NCI-H1417 (cell line): Measurements from ENCODE around the gene KHK.
"Not testable (repeated sequence)": the region's sequence is repeated elsewhere in the genome, so short reads cannot be mapped to it uniquely, and the experiment has no call there.

ENCODE experiments used
- DNase-seq, 3 experiments: peaks; one replicate each; lab custom pipeline; 2025; lab: John Stamatoyannopoulos, UW

Gene KHK

GRCh38 chr2:27059141-27059820 lies 27.3 kb upstream of the KHK start:
- no peak for DNase-seq

DNA sequence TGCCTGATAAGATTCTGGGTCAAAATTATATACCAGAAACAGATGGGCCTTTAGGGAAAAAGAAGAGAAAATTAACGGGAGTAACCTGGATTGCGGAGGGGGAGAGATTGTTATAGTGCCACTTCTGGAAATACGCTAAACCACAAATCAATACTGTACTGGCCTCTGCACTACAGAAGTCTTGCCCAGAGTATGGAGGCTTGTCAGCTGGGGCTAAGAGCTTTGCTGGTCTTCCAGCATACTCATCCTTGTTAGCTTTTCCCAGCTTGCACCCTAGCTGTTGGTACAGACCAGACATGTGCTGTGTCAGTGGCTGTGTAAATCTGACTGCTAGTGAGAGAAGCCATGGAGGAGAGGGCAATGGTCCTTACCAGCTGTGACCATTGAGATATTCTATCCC lies 26.2 kb upstream of the KHK start:
- peak in 1 of 3 experiments; percentile 52 for DNase-seq

- DNase-seq: no peak
These were observed 21.4 kb upstream of the KHK start for GRCh38 chr2:27065128-27065527.

DNA sequence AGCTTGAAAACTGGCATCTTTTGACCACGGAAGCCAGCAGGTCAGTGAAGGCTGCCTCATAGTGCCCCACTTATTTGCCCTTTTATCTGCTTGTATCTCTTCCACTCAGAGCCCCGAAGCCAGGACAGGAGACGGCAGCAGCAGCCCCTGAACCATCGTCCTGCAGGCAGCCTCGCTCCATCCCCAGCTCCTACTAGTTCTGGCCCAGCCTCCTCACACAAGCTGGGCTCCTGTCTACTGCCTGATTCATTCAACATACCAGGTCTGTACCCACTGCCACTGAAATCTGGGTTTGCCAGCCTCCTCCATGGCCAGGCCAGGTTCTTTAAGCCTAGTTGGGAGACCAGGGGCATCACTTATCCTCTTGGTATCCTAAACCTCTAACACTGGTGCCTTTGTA lies 19.2 kb upstream of the KHK start:
- DNase-seq: no peak

DNA sequence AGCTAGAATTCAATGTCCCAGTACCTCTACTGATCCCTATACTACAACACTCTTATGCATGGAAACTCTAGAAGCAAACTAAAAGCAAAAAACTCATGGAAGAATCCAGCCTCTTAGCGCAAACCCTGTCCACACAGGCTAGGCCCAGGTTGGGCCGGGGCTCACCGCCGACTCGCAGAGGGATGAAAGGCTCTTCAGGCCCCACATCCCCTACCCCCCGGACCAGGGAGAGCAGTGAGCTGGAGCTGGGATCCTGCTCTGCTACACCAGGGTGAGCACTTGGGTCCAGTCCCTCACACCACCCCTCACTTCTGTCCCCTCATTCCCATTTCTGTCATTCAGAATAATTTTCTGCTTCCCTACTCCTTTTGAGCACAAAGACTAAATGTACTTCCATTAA lies 17.1 kb upstream of the KHK start:
- no peak for DNase-seq

DNA sequence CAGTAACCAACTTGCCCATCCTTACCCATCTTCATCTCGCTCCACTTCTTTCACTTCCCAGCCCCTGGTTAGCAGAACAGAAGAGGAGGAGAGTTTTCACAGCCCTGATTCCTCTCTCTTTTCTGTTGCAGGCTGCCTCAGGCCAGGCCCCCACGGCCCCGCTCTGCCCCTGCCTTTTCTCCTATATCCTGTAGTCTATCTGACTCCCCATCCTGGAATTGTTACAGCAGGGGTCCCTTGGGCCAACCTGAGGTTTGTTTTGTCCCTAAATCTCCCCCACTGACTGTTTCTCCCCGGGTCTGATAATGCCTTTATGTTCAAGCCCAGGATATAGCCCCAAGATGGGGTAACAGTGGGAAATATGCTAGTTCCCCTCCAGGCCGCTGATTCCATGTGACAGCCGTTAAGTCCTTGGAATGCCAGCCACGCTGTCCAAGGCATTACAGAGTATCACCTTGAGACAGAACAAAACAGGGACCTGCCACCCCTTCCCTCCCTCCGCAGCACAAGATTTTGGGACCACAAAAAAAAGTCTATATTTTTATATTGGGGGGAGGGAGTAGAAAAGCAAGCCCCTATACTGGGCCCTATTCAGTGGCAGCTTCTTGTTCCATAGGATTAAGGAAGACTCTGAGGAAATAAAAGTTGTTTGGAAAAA lies 16.5 kb upstream of the KHK start:
- DNase-seq: no peak

DNA sequence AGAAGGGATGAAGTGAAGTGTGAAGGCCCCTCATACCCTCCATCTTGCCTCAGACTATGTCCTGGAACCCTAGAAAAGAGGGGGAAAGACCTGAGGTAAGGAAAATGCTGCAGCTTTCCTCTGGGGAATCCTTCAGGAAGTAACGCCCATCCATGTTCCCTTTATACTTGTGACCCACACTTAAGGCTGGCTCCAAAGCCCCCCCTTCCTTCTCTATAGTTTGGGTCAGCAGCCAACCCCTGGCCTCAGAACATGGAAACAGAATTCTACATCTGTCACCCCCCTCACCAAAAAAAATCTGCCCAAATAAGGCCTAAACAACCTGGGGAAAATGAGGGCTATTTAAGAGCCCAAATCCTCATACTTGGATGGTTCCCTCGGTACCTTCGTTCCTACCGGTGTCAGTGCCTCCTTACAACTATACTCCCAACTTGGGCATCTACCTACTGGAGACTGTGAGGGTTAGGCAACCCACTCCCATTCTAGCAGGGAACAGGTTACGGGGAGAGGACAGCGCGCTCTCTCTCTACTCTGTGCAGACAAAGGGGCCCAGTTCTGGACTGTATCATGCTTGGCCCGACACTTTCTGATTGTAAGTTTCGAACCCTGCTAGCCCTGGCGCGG lies 15.8 kb upstream of the KHK start:
- DNase-seq: no peak

DNA sequence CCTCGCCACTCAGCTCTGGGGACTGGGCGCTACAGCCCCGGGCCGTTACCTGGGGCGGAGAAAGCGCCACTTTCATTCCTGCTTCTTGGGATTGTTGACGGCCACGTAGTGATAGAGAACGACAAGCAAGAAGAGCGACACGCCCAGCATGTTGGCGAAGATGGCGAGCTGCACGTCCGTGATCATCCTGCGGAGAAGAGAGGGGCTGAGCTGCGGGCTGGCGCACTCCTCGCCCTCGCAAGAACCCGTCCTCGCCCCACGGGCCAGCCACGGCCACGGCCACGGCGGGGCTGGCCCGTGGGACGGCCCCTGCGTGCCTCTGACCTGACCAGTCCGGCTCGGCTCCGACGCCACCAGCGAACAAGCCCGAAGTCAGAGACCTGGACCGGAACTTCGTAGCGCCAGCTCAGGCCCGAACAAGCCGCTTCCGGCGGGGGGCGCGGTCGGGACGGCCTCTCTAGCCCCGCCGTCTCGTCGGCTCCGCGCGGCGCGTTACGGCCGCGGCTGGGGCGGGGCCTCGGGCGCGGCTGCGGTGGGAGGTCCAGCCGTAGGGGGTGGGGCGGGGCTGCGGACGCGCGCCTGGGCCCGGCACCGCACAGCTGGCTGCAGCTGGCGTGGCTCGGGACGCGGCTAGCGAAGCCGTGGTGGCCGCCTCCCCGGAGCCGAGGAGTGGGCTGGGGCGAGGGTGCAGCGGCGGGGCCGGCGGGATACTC lies 15.1 kb upstream of the KHK start, which contains the start of gene OST4:
Gene OST4 (minus strand): TSS at position 378 of the 713 bp plus-strand sequence.
- DNase-seq: peak; percentile 93 to 98 (median 95)

DNA sequence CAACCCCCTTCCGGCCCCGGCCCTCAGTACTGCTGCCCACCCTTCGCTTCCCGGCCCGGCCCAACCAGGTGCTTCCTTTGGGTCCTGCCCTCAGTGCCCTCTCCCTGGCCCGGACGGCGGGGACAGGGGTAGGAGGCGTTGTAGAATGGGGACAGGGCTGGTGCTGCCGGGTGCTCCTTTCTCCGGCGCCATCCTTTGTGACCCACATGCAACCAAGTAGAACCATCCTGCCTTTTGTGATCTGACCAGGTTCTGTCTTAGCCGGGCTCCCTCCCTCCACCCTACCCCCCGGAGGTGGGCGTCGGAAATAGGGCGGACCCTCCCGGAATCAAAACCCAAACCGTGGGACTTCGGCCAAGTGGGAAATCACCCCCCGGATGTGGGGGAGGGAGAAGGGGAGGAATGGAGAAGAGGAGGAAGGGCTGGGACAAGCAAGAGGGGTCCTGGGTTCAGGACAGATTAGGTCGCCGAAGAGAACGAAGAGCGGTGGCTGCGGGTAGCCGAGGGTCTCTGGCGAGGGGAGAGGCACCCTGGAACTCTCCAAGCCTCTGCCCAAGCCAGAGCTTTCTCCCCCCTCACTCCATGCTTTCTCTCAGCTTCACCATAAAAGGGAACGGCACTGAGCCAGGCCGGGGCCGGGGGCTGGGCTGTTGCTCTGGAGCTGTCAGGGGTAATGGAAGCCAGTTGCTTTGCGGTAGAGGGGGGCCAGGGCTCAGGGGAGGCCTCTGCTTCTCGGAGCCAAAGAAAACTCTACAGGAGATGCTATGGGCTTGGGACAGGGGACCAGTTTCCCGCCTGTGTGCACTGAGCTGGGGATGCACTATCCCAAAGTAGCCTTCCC lies 14.4 kb upstream of the KHK start:
- DNase-seq: no peak

- no peak for DNase-seq
These were observed 13.7 kb upstream of the KHK start for GRCh38 chr2:27072920-27073319.

DNA sequence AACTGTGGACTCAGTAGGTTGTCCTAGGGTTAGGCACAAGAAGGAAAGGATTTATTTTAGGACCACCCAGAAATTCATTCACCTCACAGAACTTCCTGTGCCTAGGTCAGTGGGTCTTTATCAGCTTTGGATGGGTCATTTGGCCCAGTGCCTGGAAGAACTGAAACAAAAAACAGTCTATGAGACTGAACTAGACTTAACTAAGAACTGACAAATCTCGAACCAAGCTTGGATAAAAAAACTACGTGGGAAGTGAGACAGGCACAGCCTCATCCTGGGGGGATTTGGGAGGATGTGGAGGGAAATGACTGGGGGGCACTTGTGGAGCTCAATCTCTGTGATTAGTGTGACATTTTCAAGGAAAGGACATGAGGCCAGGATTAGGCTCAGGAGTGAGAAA lies 12.8 kb upstream of the KHK start:
- DNase-seq: no peak

DNA sequence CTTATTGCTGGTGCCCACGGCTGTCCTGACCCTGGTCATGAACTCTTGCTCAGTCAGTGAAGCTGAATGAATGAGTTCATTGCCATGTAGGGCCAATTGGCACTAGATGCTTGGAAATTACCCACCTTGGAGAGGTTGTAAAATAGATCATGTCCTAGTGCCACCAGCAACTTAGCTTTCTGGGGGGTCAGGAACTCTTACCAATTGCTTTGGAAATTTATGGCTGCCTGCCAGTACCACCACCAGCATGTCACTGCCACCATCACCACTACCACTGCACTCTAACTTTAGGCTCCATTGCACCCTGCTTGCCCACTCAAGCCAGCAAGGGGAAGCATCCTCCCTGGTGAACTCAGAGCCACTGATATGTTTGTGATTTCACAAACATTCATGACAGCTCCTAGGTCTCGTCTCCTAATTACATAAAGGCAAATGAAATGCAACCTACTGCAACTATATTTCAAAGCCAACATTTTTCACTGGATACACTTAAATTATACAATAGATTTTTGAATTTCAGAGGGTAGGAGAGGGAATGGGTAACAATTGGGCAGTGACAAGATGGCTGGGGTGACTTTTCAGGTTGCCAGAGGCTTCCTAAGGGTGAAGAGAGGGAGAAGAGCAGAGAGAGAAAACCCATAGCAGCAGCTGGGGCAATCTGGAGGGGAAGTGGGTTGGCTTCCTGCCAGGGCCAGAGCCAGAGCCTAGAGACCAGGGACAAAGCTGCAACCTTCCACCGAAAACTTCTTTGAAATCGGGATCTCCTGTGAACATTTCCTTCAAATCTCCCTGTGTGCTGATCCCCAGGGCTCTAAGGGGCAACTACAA lies 11.6 kb upstream of the KHK start:
- DNase-seq: peak in 1 of 3 experiments; percentile 33

GRCh38 chr2:27075566-27075871 lies 11.1 kb upstream of the KHK start:
- DNase-seq: not testable (repeated sequence)

- no peak for DNase-seq
These were observed 10.2 kb upstream of the KHK start for GRCh38 chr2:27076323-27076722.

DNA sequence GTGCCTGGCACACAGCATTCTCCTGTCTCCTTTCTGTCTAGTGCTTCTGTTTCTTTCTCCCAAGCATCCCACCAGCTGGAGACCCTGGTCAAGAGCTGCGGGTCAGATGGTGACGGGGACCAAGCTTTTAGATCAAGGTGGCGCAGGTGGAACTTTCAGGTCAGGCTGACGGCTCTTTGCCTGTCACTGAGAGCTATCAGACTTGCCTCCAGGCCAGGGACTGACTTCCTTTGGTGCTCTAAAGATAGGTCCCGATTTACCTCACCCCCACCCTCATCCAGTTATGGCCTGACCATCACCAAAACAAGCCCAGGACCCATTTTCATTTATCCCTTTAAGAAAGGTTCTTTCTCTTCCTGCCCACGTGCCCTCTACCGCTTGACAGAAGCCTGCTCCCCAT lies 9.3 kb upstream of the KHK start:
- no peak for DNase-seq

DNA sequence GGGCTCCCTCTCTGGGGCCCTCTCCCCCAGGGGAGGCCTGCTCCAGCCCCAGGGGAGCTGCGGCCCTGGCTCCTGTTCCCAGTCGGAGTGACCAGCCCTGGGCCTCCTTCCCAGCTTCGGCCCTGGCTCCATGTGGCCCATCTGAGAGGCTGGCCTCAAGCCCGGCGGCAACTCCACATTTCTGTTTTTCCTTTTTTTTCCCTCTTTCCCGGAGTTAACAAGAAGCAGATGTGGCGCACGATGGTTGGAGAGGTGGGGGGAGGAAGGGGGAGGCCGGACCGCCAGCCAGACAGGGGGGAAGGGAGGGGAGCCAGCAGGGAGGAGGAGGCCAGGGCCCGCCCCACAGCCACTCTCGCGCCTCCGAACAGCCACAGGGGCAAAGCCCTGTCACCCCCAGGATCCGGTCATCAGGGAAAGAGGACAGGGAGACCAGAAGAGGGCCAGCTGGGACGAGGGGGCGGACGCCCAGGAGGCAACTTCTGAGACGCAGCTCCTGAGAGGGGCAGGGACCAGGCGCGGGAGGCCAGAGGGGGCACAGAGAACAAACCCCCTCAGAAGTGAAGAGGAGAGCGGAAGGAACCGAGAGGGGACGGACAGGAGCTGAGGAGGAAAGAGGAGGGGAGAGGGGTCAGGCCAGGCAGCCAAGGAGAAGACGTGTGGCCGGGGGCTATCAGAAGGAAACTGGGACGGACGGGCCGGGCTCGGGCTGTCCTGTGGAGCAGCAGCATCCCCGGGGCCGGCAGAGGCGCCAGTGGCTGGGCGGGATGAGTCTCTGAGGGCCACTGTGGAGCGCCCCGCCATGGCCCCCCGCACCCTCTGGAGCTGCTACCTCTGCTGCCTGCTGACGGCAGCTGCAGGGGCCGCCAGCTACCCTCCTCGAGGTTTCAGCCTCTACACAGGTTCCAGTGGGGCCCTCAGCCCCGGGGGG lies 8.0 kb upstream of the KHK start, which contains the start of gene EMILIN1:
Gene EMILIN1 (plus strand): TSS at position 349 of the 928 bp plus-strand sequence. CDS start 451 bp downstream, at position 800.
- no peak for DNase-seq

- DNase-seq: no peak
These were observed 7.1 kb upstream of the KHK start for GRCh38 chr2:27079233-27080139.

DNA sequence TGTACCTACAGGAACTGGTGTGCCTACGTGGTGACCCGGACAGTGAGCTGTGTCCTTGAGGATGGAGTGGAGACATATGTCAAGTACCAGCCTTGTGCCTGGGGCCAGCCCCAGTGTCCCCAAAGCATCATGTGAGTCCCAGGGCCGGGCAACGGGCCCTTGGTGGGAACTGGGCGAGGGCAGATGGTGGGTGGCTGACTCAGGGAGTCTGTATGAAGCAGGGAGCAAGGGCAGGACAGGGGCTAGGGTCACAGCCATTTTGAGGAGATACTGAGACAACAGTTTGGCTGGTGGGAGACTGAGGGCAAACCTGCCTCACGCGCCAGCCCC lies 6.5 kb upstream of the KHK start:
- DNase-seq: no peak

GRCh38 chr2:27080603-27080936 lies 6.0 kb upstream of the KHK start:
- no peak for DNase-seq
